Epithelial cell of esophagus (primary cell): ENCODE results near the gene GTPBP2.
"Not testable (repeated sequence)": the region's sequence is repeated elsewhere in the genome, so short reads cannot be mapped to it uniquely, and the experiment has no call there.

Experiments
- DNase-seq: peaks from one replicate; pipeline ENCODE4 v3.0.0; 2010; ENCODE audit warnings: low read depth
- H3K4me3 ChIP-seq: 2 replicates; pipeline ENCODE4 v1.5.1; 2011; ENCODE audit warnings: mild to moderate bottlenecking, low read length, control low read depth
- TF ChIP-seq, protein P1 (sequence below): IDR thresholded peaks from 2 replicates; pipeline ENCODE4 v1.5.1; 2011; ENCODE audit warnings: low read depth, mild to moderate bottlenecking, low read length, control low read depth, inconsistent platforms; ENCODE audit not compliant: insufficient read depth; ENCODE audit errors: missing control alignments

The GTPBP2 gene

DNA sequence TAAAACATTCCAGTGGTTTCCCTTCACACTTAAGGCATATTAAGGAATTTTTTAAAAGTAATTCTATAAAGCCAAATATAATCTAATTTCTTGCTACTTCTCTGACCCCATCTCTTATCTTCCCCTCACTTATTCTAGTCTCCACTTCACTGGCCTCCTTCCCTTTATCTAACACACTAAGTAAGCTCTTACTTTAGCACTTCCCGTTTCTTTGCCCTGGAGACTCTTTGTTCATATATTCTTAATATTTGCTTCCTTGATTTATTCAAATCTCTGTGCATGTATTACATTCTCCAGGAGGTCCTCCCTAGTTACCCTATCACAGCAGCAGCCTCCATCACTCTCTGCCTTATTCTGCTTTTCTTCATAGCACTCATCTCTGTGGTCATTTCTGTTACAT, 20.3 kb downstream of the GTPBP2 start:
- TF ChIP-seq, protein P1, sequence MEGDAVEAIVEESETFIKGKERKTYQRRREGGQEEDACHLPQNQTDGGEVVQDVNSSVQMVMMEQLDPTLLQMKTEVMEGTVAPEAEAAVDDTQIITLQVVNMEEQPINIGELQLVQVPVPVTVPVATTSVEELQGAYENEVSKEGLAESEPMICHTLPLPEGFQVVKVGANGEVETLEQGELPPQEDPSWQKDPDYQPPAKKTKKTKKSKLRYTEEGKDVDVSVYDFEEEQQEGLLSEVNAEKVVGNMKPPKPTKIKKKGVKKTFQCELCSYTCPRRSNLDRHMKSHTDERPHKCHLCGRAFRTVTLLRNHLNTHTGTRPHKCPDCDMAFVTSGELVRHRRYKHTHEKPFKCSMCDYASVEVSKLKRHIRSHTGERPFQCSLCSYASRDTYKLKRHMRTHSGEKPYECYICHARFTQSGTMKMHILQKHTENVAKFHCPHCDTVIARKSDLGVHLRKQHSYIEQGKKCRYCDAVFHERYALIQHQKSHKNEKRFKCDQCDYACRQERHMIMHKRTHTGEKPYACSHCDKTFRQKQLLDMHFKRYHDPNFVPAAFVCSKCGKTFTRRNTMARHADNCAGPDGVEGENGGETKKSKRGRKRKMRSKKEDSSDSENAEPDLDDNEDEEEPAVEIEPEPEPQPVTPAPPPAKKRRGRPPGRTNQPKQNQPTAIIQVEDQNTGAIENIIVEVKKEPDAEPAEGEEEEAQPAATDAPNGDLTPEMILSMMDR, result no peak
- H3K4me3 ChIP-seq, result no peak overlapping the region
- DNase-seq, result no peak

DNA sequence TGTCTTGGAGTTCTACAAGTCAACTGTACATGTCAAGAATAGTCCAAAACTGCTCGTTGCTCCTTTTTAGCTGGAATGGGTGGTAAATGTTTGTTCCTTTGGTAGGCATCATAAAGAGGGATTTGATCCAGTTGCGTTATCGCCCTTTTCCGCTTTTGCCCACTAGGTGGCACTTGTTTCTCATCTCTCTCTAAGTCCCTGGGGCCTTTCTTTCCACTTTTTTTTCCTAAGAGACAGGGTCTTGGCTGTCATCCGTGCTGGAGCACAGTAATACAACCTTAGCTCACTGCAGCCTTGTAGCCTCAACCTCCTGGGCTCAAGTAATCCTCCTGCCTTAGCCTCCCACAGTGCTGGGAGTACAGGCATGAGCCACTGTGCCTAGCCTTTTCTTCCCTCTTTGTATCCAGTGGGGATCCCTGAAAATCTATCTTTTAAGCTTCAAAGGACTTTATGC, 20.7 kb downstream of the GTPBP2 start:
- no peak overlapping the region for H3K4me3 ChIP-seq
- TF ChIP-seq, protein P1, result peak; percentile 86
- peak; percentile 77 for DNase-seq

DNA sequence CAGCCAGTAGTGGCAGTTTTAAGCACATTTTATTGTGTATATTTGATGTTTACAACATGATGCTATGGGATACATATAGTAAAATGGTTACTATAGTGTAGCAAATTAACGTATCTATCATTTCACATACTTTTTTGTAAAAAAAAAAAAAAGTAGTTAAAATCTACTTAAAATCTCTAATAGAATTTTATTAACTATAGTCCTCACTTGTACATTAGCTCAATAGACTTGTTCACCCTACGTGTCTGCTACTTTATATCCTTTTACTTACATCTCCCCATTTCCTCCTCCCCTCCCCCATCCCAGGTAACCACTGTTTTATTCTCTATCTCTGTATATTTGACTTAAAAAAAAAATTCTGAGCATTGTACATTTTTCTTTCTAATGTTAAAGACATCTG, 23.0 kb downstream of the GTPBP2 start:
- TF ChIP-seq, protein P1, result no peak
- DNase-seq, result no peak
- H3K4me3 ChIP-seq, result no peak overlapping the region

DNA sequence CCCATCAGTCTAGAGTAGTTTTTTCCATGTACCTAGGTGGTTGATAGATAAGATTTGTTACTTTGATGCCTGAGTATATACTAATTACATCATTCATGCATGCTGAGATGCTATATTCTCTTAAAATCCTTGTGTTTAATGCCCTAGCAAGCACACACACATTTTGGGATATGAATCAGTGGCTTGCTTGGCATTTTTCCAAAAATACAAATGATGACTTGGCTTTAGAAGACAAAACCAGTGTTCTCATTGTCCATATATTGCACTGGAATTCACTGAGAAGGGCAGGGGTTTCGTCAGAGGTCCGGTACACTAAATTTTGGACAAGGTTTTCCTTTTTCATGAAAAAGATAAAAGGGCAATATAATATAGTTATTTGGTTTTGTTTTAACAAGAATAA, 24.9 kb downstream of the GTPBP2 start:
- peak; percentile 83 for DNase-seq
- H3K4me3 ChIP-seq, result no peak overlapping the region
- TF ChIP-seq, protein P1, result no peak

DNA sequence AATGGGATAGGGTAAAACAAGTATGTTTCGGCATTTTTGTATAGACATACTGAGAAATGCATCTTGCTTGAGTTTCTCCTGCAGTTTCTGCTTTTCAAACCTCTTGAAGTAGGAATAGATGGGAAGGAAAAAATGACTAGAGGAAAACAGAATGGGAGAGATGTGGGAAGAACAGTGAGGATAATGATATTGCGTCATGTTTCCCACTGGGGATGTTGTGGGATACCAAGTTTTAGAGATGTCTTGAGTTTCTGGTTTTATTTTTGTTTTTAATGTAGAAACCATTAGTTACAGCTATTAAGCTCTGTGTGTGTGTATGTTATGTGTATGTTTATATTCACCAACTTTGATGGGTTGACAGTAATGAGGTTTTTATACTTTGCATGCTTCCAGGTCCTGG, 28.5 kb downstream of the GTPBP2 start:
- TF ChIP-seq, protein P1, result no peak
- no peak overlapping the region for H3K4me3 ChIP-seq
- no peak for DNase-seq

DNA sequence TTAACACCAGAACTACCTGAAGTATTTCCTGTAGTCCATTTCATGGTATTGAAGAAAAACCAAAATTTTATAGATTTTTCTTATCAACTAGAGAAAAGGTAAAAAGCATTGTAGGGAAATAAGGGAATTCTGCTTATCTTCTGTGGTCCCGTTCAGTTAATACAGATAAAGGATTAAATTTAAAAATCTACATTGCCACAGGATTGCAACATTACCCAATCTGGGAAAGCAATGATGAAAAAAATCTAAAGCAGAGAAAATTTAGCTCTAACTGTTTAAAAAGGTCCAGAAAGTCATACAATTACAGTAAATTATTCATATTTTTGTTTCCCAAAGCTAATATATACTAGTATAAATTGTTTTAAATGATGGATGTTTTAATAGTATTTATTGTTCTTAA, 35.1 kb downstream of the GTPBP2 start:
- H3K4me3 ChIP-seq, result no peak overlapping the region
- TF ChIP-seq, protein P1, result no peak

DNA sequence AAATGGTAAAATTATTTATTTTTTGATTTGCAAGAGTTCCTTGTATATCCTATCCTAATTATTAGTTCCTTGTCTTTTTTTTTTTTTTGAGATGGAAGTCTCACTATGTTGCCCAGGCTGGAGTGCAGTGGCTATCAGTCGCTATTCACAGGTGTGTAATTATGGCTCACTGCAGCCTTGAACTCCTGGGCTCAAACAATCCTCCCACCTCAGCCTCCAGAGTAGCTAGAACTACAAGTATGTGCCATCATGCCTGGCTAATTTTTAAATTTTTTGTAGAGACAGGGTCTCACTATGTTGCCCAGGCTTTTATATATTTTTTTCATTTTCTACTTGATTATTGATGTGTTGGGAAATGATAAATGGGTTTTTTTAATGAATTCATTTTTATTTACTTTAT, 39.5 kb downstream of the GTPBP2 start:
- not testable (repeated sequence) for H3K4me3 ChIP-seq, DNase-seq

More for the DNA sequence above, 35.1 kb downstream of the GTPBP2 start:
- DNase-seq, result no peak
